CD14-positive monocyte (primary cell): ENCODE measurements around the gene DERL3. TPM values are rescaled to one million over a fixed set of nuclear protein-coding genes. Genes with fewer than 3 reads are reported as not detected.

ENCODE experiments used
- DNase-seq, 3 donors: peaks; one replicate each; pipeline ENCODE4 v3.0.0-alpha.2; 2011 to 2022
- H2AFZ ChIP-seq: 2 replicates; pipeline ENCODE4 v1.6.0; 2012; ENCODE audit warnings: mild to moderate bottlenecking, low read depth, low read length, inconsistent platforms; ENCODE audit not compliant: insufficient read depth, poor library complexity, severe bottlenecking
- H3K27ac ChIP-seq, 2 donors: 1 replicate in 1 of 2; 2 replicates in 1 of 2; pipeline ENCODE4 v1.5.1; 2012 to 2013; ENCODE audit warnings: low read length in 2 of 2, control low read depth in 1 of 2, inconsistent platforms in 1 of 2, low read depth in 1 of 2, mild to moderate bottlenecking in 1 of 2
- H3K27me3 ChIP-seq, 2 donors: one replicate each; pipeline versions ENCODE4 v1.6.0 to v1.6.1; 2011 to 2013; ENCODE audit warnings: low read length in 2 of 2; ENCODE audit not compliant: control insufficient read depth in 2 of 2, insufficient read depth in 2 of 2
- H3K36me3 ChIP-seq, 2 donors: replicated peaks in 1 of 2; 1 replicate in 1 of 2; 2 replicates in 1 of 2; pipeline versions ENCODE4 v1.5.1 to v1.6.1; 2012 to 2013; ENCODE audit warnings: low read length in 2 of 2, control low read depth in 1 of 2, inconsistent platforms in 1 of 2, mild to moderate bottlenecking in 1 of 2; ENCODE audit not compliant: insufficient read depth in 2 of 2, control insufficient read depth in 1 of 2
- H3K4me1 ChIP-seq, 2 donors: 1 replicate in 1 of 2; 2 replicates in 1 of 2; pipeline versions ENCODE4 v1.5.1 to v1.6.1; 2012 to 2013; ENCODE audit warnings: low read length in 2 of 2, control low read depth in 1 of 2, inconsistent platforms in 1 of 2, mild to moderate bottlenecking in 1 of 2, moderate library complexity in 1 of 2; ENCODE audit not compliant: insufficient read depth in 2 of 2, control insufficient read depth in 1 of 2
- H3K4me2 ChIP-seq: replicated peaks from 2 replicates; pipeline ENCODE3; 2012; ENCODE audit warnings: low read length, moderate library complexity, mild to moderate bottlenecking; ENCODE audit not compliant: poor library complexity, severe bottlenecking; ENCODE audit errors: extremely low read depth
- H3K4me3 ChIP-seq, 3 experiments: fragments of 200-600 bp in 1 of 3; sonication (generic) in 1 of 3; replicated peaks in 1 of 3; 1 replicate in 2 of 3; 2 replicates in 1 of 3; pipeline ENCODE4 v1.5.1; 2011 to 2013; ENCODE audit warnings: low read length in 3 of 3, mild to moderate bottlenecking in 3 of 3, control low read depth in 2 of 3, low read depth in 2 of 3, inconsistent platforms in 1 of 3, moderate library complexity in 1 of 3
- H3K79me2 ChIP-seq: 2 replicates; pipeline ENCODE4 v1.6.0; 2012; ENCODE audit warnings: mild to moderate bottlenecking, control low read depth, inconsistent platforms, low read length, moderate library complexity; ENCODE audit not compliant: insufficient read depth
- H3K9ac ChIP-seq: 2 replicates; pipeline ENCODE4 v1.6.0; 2017; ENCODE audit warnings: low read length, mild to moderate bottlenecking; ENCODE audit not compliant: insufficient read depth, poor library complexity, severe bottlenecking
- H3K9me3 ChIP-seq, 2 donors: replicated peaks in 1 of 2; 1 replicate in 1 of 2; 2 replicates in 1 of 2; pipeline versions ENCODE4 v1.5.1 to v1.6.1; 2012 to 2013; ENCODE audit warnings: low read length in 2 of 2, control low read depth in 1 of 2; ENCODE audit not compliant: control insufficient read depth in 1 of 2, insufficient read depth in 1 of 2
- H4K20me1 ChIP-seq: 2 replicates; pipeline ENCODE4 v1.6.0; 2012; ENCODE audit warnings: mild to moderate bottlenecking, low read length, control low read depth, moderate library complexity; ENCODE audit not compliant: insufficient read depth
- H3K27ac Mint-ChIP-seq, 7 donors: one replicate each; pipeline ENCODE4 v1.8.0; 2020; ENCODE audit warnings: mild to moderate bottlenecking in 7 of 7, mixed read lengths in 7 of 7, moderate library complexity in 6 of 7, inconsistent platforms in 2 of 7
- H3K27me3 Mint-ChIP-seq, 3 donors: one replicate each; pipeline ENCODE4 v1.8.0; 2021 to 2022; ENCODE audit warnings: low read depth in 3 of 3, mild to moderate bottlenecking in 3 of 3, mixed read lengths in 3 of 3, moderate library complexity in 3 of 3, inconsistent platforms in 1 of 3
- H3K36me3 Mint-ChIP-seq, 2 donors: one replicate each; pipeline ENCODE4 v1.8.0; 2020; ENCODE audit warnings: mixed read lengths in 2 of 2, inconsistent platforms in 1 of 2, mild to moderate bottlenecking in 1 of 2
- H3K4me1 Mint-ChIP-seq: one replicate; pipeline ENCODE4 v1.8.0; 2020; ENCODE audit warnings: mild to moderate bottlenecking, mixed read lengths
- H3K4me3 Mint-ChIP-seq, 2 donors: one replicate each; pipeline ENCODE4 v1.8.0; 2020; ENCODE audit warnings: mild to moderate bottlenecking in 2 of 2, mixed read lengths in 2 of 2, moderate library complexity in 1 of 2
- H3K9me3 Mint-ChIP-seq, 7 donors: one replicate each; pipeline ENCODE4 v1.8.0; 2020 to 2022; ENCODE audit warnings: mixed read lengths in 7 of 7, mild to moderate bottlenecking in 6 of 7, moderate library complexity in 6 of 7, inconsistent platforms in 2 of 7
- WGBS: methylation state at CpG from one replicate; pipeline ENCODE4 v1.1.5; 2013; ENCODE audit warnings: missing lambda C conversion rate; ENCODE audit not compliant: insufficient coverage; 5-methylcytosine and 5-hydroxymethylcytosine counted together
- intact Hi-C, 2 donors: fragments of 100-400 bp; cut with micrococcal nuclease; formaldehyde crosslinking; loops; one replicate each; pipeline versions ENCODE4 v1.15.0 to v1.15.1; 2023
- polyA plus RNA-seq, 3 donors: library from polyadenylated mRNA; depleted of rRNA in 1 of 3; unstranded in 2 of 3; stranded (reverse) in 1 of 3; fragments of 300-500 nt in 2 of 3; fragments of >200 nt in 1 of 3; fragmentation: Illumina TruSeq in 2 of 3; gene quantifications; 1 replicate in 2 of 3; 2 replicates in 1 of 3; pipeline ENCODE4 v1.2.3, GENCODE V29; 2012 to 2021
- TF ChIP-seq, protein P1 (sequence below): fragments of 200-600 bp; IDR thresholded peaks from one replicate; pipeline ENCODE4 v1.8.0; 2022; ENCODE audit warnings: antibody characterized with exemption, mild to moderate bottlenecking

The DERL3 gene
- polyA plus RNA-seq, 3 donors = 0.23 to 0.64 (median 0.28) TPM

DNA sequence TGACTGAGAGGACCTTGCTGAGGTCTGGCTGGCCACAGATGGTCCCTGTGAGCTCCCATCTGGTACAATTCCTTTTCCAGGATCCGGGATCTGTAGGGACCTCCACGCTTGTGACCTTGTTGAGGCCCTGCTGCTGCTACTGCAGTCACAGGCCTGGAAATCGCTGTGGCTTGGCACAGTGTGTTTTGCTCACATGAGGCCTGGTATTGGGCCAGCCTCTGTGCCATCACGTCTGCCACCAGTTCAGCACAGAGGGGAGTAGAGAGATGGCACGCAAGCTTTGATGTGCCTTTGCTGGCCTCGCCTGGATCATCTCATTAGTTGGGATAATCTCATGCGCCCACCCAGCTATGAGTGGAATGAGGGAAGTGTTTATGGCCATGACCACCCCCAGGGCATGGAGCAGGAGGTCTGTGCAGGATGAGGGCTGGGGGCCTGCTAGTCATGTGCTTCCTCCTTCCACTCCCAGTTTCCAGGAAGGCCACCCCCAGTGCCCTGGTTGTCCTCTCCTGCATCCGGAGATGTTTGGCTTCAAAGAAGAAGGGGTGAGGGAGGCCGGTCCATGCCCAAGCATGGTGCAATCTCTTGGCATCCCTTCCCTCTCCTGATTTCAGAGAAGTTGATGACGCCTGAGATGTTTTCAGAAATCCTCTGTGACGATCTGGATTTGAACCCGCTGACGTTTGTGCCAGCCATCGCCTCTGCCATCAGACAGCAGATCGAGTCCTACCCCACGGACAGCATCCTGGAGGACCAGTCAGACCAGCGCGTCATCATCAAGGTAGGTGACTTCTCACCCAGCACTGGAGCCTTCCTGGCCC lies 22.4 kb downstream of the DERL3 start:
- no peak for DNase-seq
- Histone ChIP-seq H3K79me2 (no peaks in the 10 kb centered on the region), H3K27me3 (no peaks in the 10 kb centered on the region), H3K9ac (no peak overlapping the region), H3K9me3 (no peaks in the 10 kb centered on the region), H4K20me1 (no peaks in the 10 kb centered on the region), H3K36me3 (peaks cover 47 to 95% of the 10 kb centered on the region in 2 donors), H3K27ac (no peak overlapping the region), H3K4me3 (no peak overlapping the region), H3K4me2 (no peak overlapping the region), H2AFZ (no peak overlapping the region), H3K4me1 (peaks cover 4 to 5% of the 10 kb centered on the region in 2 donors)
- H3K27ac Mint-ChIP-seq = peak overlapping the region in 2 of 7 donors; percentile 7 to 79
- H3K9me3 Mint-ChIP-seq = peaks cover 0 to 2% (median 0%) of the 10 kb centered on the region in 7 donors
- intact Hi-C loops = no loop called here
- TF ChIP-seq, protein P1, sequence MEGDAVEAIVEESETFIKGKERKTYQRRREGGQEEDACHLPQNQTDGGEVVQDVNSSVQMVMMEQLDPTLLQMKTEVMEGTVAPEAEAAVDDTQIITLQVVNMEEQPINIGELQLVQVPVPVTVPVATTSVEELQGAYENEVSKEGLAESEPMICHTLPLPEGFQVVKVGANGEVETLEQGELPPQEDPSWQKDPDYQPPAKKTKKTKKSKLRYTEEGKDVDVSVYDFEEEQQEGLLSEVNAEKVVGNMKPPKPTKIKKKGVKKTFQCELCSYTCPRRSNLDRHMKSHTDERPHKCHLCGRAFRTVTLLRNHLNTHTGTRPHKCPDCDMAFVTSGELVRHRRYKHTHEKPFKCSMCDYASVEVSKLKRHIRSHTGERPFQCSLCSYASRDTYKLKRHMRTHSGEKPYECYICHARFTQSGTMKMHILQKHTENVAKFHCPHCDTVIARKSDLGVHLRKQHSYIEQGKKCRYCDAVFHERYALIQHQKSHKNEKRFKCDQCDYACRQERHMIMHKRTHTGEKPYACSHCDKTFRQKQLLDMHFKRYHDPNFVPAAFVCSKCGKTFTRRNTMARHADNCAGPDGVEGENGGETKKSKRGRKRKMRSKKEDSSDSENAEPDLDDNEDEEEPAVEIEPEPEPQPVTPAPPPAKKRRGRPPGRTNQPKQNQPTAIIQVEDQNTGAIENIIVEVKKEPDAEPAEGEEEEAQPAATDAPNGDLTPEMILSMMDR = no peak
- whole genome bisulfite sequencing = 96% methylated on average over 13 of the region's 18 CpGs
- no peaks in the 10 kb centered on the region for H3K27me3 Mint-ChIP-seq
- H3K36me3 Mint-ChIP-seq = peaks cover 69 to 94% of the 10 kb centered on the region in 2 donors
- peaks cover 8% of the 10 kb centered on the region for H3K4me1 Mint-ChIP-seq
- H3K4me3 Mint-ChIP-seq = no peak overlapping the region

DNA sequence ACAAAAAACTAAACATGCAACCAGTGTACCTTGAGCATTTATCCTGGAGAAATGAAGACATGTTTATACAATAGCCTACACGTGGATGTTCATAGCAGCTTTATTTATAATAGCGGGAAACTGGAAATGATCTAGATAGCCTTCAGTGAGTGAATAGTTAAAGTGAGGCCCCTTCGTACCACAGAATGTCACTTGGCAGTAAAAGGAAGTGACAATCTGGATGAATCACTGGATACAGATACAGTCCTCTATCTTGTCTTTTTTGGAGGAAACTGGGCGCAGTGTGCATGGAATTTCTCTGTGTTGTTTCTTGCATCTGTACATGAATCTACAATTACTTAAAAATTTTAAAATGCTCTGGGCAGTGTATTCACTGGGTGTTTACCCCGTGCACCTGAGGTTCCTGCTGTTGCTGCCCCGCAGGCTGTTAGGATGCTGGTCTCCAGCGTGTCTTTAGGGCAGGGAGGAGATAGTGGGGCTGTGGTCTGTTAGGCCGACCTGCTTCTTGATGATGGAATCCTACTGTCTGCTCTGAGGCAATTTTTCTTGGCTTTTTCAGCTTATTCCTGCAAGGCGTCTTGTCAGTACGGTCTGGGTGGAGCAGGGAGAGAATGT lies 23.2 kb downstream of the DERL3 start:
- peak overlapping the region in 1 of 7 donors; percentile 36 for H3K27ac Mint-ChIP-seq
- no peaks in the 10 kb centered on the region for H3K27me3 Mint-ChIP-seq
- no peak overlapping the region for H3K4me3 ChIP-seq
- peaks cover 68 to 93% of the 10 kb centered on the region in 2 donors for H3K36me3 Mint-ChIP-seq
- H3K79me2 ChIP-seq = no peaks in the 10 kb centered on the region
- TF ChIP-seq, protein P1 = no peak
- no peak overlapping the region for H3K4me3 Mint-ChIP-seq
- DNase-seq = no peak
- no peak overlapping the region for H3K9ac ChIP-seq
- H3K36me3 ChIP-seq = peaks cover 48 to 95% of the 10 kb centered on the region in 2 donors
- no peaks in the 10 kb centered on the region for H3K9me3 ChIP-seq
- H3K27me3 ChIP-seq = no peaks in the 10 kb centered on the region
- peaks cover 8% of the 10 kb centered on the region for H3K4me1 Mint-ChIP-seq
- H3K27ac ChIP-seq = no peak overlapping the region
- WGBS = 84% methylated on average over 8 of the region's 10 CpGs
- no peaks in the 10 kb centered on the region for H4K20me1 ChIP-seq
- H3K4me1 ChIP-seq = peaks cover 4 to 5% of the 10 kb centered on the region in 2 donors
- intact Hi-C loops = no loop called here
- H3K9me3 Mint-ChIP-seq = peaks cover 0 to 2% (median 0%) of the 10 kb centered on the region in 7 donors
- H3K4me2 ChIP-seq = no peak overlapping the region
- no peak overlapping the region for H2AFZ ChIP-seq
